Peyer's patch (tissue), 4 donors: ENCODE measurements around the gene FAM149A.

Experiments used
- POLR2A ChIP-seq, 2 donors: fragments of 450-650 bp; IDR thresholded peaks; one replicate each; pipeline ENCODE4 v1.5.1; 2017; ENCODE audit warnings: antibody characterized with exemption in 2 of 2, mild to moderate bottlenecking in 2 of 2, moderate library complexity in 2 of 2
- TF ChIP-seq, protein P1 (sequence below), 6 experiments: fragments of 450-650 bp in 4 of 6; fragments of 200-600 bp in 2 of 6; sonication (generic) in 1 of 6; IDR thresholded peaks; one replicate each; pipeline ENCODE4 v1.5.1; 2017 to 2019; ENCODE audit warnings: antibody characterized with exemption in 6 of 6, mild to moderate bottlenecking in 3 of 6, moderate library complexity in 1 of 6

- TF ChIP-seq, protein P1, sequence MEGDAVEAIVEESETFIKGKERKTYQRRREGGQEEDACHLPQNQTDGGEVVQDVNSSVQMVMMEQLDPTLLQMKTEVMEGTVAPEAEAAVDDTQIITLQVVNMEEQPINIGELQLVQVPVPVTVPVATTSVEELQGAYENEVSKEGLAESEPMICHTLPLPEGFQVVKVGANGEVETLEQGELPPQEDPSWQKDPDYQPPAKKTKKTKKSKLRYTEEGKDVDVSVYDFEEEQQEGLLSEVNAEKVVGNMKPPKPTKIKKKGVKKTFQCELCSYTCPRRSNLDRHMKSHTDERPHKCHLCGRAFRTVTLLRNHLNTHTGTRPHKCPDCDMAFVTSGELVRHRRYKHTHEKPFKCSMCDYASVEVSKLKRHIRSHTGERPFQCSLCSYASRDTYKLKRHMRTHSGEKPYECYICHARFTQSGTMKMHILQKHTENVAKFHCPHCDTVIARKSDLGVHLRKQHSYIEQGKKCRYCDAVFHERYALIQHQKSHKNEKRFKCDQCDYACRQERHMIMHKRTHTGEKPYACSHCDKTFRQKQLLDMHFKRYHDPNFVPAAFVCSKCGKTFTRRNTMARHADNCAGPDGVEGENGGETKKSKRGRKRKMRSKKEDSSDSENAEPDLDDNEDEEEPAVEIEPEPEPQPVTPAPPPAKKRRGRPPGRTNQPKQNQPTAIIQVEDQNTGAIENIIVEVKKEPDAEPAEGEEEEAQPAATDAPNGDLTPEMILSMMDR (IDR thresholded peaks at IDR 0.05) = no peak
- TF ChIP-seq POLR2A (IDR thresholded peaks at IDR 0.05) = no peak
Observed at GRCh38 chr4:186068581-186069348, 35.7 kb upstream of the FAM149A start, which contains the start of gene TLR3.
